H1 (cell line): ENCODE data around the gene BSPRY.

ENCODE experiments used
- CHD1 ChIP-seq: IDR thresholded peaks from 2 replicates; pipeline ENCODE4 v1.6.1; 2012; ENCODE audit warnings: low read depth, low read length, improper control_type of control experiment
- CTCF ChIP-seq, 3 experiments: IDR thresholded peaks; 1 replicate in 2 of 3; 2 replicates in 1 of 3; pipeline versions ENCODE4 v1.5.1 to v1.6.1; 2011; ENCODE audit warnings: low read length in 3 of 3, mild to moderate bottlenecking in 3 of 3, inconsistent platforms in 2 of 3, low read depth in 1 of 3, moderate library complexity in 1 of 3; ENCODE audit not compliant: insufficient read depth in 1 of 3; ENCODE audit errors: control extremely low read depth in 1 of 3
- EGR1 ChIP-seq: IDR thresholded peaks from 2 replicates; pipeline ENCODE4 v1.6.1; 2011; ENCODE audit warnings: low read depth, low read length, borderline replicate concordance
- JUN ChIP-seq: IDR thresholded peaks from 2 replicates; pipeline ENCODE4 v1.6.1; 2011; ENCODE audit warnings: low read depth, mild to moderate bottlenecking, improper control_type of control experiment, low read length
- KDM5A ChIP-seq: fragments of 200-600 bp; IDR thresholded peaks from 2 replicates; pipeline ENCODE4 v1.7.1; 2012; ENCODE audit warnings: mild to moderate bottlenecking, low read length, inconsistent platforms, mixed read lengths
- POLR2A ChIP-seq, 2 experiments: IDR thresholded peaks; 1 replicate in 1 of 2; 2 replicates in 1 of 2; pipeline ENCODE4 v1.6.1; 2011; ENCODE audit warnings: low read depth in 2 of 2, low read length in 2 of 2, mild to moderate bottlenecking in 2 of 2; ENCODE audit errors: control extremely low read depth in 1 of 2
- POLR2AphosphoS5 ChIP-seq: IDR thresholded peaks from 2 replicates; pipeline ENCODE4 v1.6.1; 2011; ENCODE audit warnings: low read depth, low read length
- RAD21 ChIP-seq, 2 experiments: IDR thresholded peaks in 1 of 2; conservative IDR thresholded peaks in 1 of 2; 2 replicates each; pipeline ENCODE4 v1.6.1; 2011; ENCODE audit warnings: low read depth in 2 of 2, low read length in 2 of 2, improper control_type of control experiment in 1 of 2, inconsistent platforms in 1 of 2, mild to moderate bottlenecking in 1 of 2, moderate library complexity in 1 of 2
- YY1 ChIP-seq: IDR thresholded peaks from 2 replicates; pipeline ENCODE4 v1.6.1; 2011; ENCODE audit warnings: low read depth, mild to moderate bottlenecking, low read length

GRCh38 chr9:113410207-113410864 is 61.0 kb downstream of the BSPRY start, which contains the start of the genes C9orf43 and POLE3:
- TF ChIP-seq CTCF (IDR thresholded peaks at IDR 0.05; ENCODE audit: control extremely low read depth in 1 of 3, insufficient read depth in 1 of 3, low read depth in 1 of 3, low read length in 3 of 3) = no peak
- TF ChIP-seq YY1 = peak; percentile 76; the same call in 1 of the 2 replicates
- TF ChIP-seq RAD21 (IDR thresholded peaks at IDR 0.05 in 1 of 2, conservative IDR thresholded peaks at IDR 0.05 in 1 of 2; ENCODE audit: low read depth in 2 of 2, low read length in 2 of 2) = peak in 1 of 2 experiments; percentile 9; a peak in 1 of 4 replicates
- peak; percentile 74; the same call in 1 of the 2 replicates for TF ChIP-seq EGR1
- TF ChIP-seq POLR2A (IDR thresholded peaks at IDR 0.05; ENCODE audit: control extremely low read depth in 1 of 2, low read depth in 2 of 2, low read length in 2 of 2) = peak; percentile 90
- TF ChIP-seq CHD1 = no peak
- TF ChIP-seq KDM5A = peak; percentile 38; the same call in 1 of the 2 replicates
- no peak for TF ChIP-seq JUN
- peak; percentile 91 for TF ChIP-seq POLR2AphosphoS5
